H7 (cell line): ENCODE data around the gene CCNDBP1. TPM values are rescaled to one million over a fixed set of nuclear protein-coding genes. Genes with fewer than 3 reads are reported as not detected.
"Not testable (repeated sequence)": the region's sequence is repeated elsewhere in the genome, so short reads cannot be mapped to it uniquely, and the experiment has no call there.

Experiments used
- DNase-seq: peaks from one replicate; pipeline ENCODE4 v3.0.0; 2012
- H3K27me3 ChIP-seq: 2 replicates; pipeline ENCODE4 v1.6.0; 2011; ENCODE audit warnings: mild to moderate bottlenecking, low read length; ENCODE audit not compliant: control insufficient read depth, insufficient read depth
- H3K36me3 ChIP-seq: replicated peaks from 2 replicates; pipeline ENCODE4 v1.5.1; 2011; ENCODE audit warnings: low read length; ENCODE audit not compliant: control insufficient read depth, insufficient read depth
- H3K4me3 ChIP-seq: 2 replicates; pipeline ENCODE4 v1.5.1; 2011; ENCODE audit warnings: low read depth, mild to moderate bottlenecking, control low read depth, low read length, moderate library complexity; ENCODE audit not compliant: insufficient read depth
- total RNA-seq: library from RNA; depleted of rRNA; stranded (reverse); fragments of >200 nt; shearing (Covaris generic); gene quantifications from 2 replicates; pipeline ENCODE4 v1.2.3, GENCODE V29; 2014

Gene CCNDBP1
- total RNA-seq, 1 experiment from 2014 or later, result 51.3 TPM

DNA sequence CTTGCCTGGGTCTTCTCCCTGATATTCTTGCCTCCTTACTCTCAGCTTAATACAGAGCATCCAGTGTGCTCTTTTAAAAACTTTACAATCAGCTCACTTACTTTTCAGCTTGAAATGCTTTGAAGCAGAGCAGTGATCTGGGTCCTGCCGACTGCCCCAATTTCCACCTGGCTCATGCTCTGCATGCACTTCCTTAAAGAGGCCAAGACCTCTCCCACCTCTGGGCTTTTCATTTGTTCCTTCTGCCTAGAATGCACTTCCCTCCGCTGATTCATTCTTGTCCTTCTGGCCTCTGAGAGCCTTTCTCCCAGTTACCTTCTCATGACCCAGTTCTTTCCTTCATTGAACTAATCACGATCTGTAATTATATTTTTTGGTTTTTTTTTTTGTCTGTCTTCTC is 1.9 kb upstream of the CCNDBP1 start:
- DNase-seq, result no peak
- Histone ChIP-seq H3K4me3 (no peak overlapping the region), H3K36me3 (no peaks in the 10 kb centered on the region), H3K27me3 (no peaks in the 10 kb centered on the region)

- DNase-seq, result no peak
- H3K36me3 ChIP-seq, result no peaks in the 10 kb centered on the region
- H3K27me3 ChIP-seq, result no peaks in the 10 kb centered on the region
- no peak overlapping the region for H3K4me3 ChIP-seq
Observed at GRCh38 chr15:43184407-43185124, 637 bp upstream of the CCNDBP1 start.

- H3K36me3 ChIP-seq, result no peaks in the 10 kb centered on the region; the same call in 1 of the 2 replicates
- H3K27me3 ChIP-seq, result no peaks in the 10 kb centered on the region
- DNase-seq, result no peak
- H3K4me3 ChIP-seq, result peak overlapping the region; percentile 84
Observed at GRCh38 chr15:43186003-43186353, 775 bp downstream of the CCNDBP1 start.

DNA sequence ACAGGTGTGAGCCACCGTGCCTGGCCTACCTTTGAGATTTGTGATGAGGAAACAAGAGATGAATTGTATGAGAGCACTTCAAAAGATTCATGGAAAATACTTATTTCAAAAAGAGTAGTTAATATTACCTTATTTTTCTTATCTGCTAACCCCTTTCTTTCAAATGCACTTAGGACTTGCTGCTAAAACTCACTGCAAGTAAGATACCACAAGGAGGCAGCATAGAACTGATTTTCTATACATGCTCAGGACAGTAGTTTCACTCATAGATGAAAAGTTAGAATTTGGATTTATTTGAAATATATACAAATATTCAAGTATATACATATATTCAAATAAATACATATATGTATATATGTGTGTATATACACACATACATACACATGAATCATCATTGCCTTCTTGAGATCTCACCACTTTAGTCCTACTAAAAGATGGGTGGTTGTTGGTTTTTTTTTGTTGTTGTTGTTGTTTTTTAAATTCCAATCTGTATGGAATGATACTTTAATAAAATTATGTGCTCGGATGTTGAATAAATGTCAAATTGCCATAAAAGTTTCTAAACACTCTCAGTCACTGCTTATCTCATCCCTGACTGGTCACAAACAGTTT is 2.4 kb downstream of the CCNDBP1 start:
- H3K36me3 ChIP-seq, result peaks cover 6% of the 10 kb centered on the region
- peak; percentile 38 for DNase-seq
- H3K4me3 ChIP-seq, result no peak overlapping the region
- H3K27me3 ChIP-seq, result no peaks in the 10 kb centered on the region

DNA sequence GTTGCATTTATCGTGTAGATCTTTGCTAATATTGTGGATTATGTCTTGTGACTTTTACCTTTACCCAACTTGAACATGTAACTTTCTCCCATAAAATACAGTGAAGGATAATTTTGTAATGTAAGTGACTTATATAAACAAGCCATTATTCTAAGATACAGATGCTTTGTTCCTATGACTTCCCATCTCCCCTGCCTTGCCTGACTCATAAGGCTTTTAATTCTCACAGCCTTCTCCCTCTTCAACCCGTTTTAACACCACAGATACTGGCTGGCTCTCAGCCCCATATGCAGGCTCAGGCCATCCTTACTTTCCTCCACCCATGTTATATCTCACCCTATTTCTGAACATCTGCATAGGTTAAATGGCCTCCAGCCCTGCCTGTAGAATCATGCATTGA is 4.1 kb downstream of the CCNDBP1 start:
- no peak for DNase-seq
- Histone ChIP-seq H3K4me3 (no peak overlapping the region), H3K27me3 (no peaks in the 10 kb centered on the region), H3K36me3 (peaks cover 6% of the 10 kb centered on the region)

DNA sequence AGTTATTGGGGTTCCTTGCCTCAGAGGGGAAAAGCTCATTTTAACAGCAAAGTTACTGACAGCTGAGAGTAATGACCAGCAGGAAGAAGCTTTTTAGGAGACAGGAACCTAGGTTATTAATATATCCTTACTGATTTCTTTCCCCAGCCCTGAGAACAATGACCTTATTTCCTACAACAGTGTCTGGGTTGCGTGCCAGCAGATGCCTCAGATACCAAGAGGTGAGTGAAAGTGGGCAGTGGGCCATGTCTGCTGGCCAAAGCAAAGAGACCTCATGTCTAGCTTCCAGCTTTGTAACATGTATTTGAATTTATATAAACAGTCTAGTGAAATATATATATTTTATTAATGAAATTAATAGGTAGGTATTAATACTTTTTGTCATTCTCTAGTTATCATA is 5.0 kb downstream of the CCNDBP1 start:
- Histone ChIP-seq H3K4me3 (no peak overlapping the region), H3K27me3 (no peaks in the 10 kb centered on the region), H3K36me3 (peaks cover 6% of the 10 kb centered on the region)
- no peak for DNase-seq

DNA sequence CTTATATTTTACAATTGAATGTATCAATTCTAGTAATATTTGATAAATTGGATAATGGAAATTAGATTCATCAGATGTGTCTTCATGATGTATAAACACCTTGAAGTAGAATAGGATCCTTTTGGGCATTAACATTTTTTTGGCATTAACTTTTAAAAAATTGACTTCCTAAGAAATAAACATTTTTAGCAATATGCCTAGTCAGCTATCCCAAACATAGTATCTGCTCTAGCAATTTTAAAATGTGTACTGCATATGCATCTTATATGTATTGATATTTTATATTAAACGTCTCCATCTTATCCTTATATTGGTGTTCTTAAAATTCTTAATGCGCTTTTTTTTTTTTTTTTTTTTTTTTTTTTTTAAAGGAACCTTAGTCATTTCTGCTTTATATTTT is 8.5 kb downstream of the CCNDBP1 start:
- Histone ChIP-seq H3K36me3 (peaks cover 6% of the 10 kb centered on the region), H3K4me3 (no peak overlapping the region), H3K27me3 (no peaks in the 10 kb centered on the region)
- DNase-seq, result no peak

DNA sequence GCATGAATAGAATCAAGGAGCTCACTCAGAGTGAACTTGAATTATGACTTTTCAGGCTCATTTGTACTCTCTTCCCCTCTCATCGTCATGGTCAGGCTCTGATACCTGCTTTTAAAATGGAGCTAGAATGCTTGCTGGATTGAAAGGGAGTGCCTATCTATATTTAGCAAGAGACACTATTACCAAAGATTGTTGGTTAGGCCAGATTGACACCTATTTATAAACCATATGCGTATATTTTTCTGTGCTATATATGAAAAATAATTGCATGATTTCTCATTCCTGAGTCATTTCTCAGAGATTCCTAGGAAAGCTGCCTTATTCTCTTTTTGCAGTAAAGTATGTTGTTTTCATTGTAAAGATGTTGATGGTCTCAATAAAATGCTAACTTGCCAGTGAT is 9.6 kb downstream of the CCNDBP1 start:
- Histone ChIP-seq H3K27me3 (no peaks in the 10 kb centered on the region), H3K4me3 (no peak overlapping the region), H3K36me3 (peaks cover 6% of the 10 kb centered on the region)
- no peak for DNase-seq

DNA sequence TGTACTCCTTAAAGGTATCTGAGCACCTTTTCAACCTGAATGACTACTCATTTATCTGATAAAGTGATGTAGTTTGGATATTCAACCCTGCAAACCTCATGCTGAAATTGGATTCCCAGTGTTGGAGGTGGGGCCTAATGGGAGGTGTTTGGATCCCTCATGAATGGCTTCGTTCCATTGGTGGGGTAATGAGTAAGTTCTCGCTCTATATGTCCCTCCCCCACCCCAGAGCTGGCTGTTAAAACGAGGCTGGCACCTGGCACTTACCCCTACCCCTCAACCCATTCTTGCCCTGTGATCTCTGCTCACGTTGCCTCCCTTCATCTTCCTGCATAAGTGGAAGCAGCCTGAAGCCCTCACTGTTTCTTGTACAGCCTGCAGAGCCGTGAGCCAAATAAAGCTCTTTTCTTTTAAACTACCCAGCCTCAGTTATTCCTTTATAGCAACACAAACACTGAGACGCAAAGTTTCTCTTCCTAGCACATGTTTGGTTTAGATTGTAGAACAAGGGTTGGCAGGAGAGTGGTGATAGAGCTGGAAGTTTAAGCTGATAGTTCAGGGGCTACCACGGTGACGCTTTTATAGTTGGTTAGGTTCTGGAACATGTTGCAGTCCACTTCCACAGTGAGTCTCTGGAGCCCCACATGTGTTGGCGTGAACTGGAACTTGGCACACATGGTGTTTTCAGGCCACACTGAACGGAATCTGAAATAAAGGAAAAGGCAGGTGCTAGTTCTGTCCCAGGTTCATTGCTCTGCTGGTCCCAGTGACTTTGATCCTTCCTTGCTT is 11.8 kb downstream of the CCNDBP1 start:
- DNase-seq, result no peak
- Histone ChIP-seq H3K27me3 (no peaks in the 10 kb centered on the region), H3K4me3 (no peak overlapping the region), H3K36me3 (peaks cover 2% of the 10 kb centered on the region; the same call in 1 of the 2 replicates)

- DNase-seq, H3K36me3 ChIP-seq, H3K27me3 ChIP-seq, H3K4me3 ChIP-seq: not testable (repeated sequence)
Observed at GRCh38 chr15:43197773-43198172, 12.6 kb downstream of the CCNDBP1 start.

- not testable (repeated sequence) for DNase-seq, H3K36me3 ChIP-seq, H3K27me3 ChIP-seq, H3K4me3 ChIP-seq
Observed at GRCh38 chr15:43198556-43198955, 13.4 kb downstream of the CCNDBP1 start.

GRCh38 chr15:43198992-43199391 is 13.8 kb downstream of the CCNDBP1 start:
- no peak overlapping the region for H3K4me3 ChIP-seq
- H3K27me3 ChIP-seq, result no peaks in the 10 kb centered on the region
- no peak for DNase-seq
- no peaks in the 10 kb centered on the region; the same call in 1 of the 2 replicates for H3K36me3 ChIP-seq

DNA sequence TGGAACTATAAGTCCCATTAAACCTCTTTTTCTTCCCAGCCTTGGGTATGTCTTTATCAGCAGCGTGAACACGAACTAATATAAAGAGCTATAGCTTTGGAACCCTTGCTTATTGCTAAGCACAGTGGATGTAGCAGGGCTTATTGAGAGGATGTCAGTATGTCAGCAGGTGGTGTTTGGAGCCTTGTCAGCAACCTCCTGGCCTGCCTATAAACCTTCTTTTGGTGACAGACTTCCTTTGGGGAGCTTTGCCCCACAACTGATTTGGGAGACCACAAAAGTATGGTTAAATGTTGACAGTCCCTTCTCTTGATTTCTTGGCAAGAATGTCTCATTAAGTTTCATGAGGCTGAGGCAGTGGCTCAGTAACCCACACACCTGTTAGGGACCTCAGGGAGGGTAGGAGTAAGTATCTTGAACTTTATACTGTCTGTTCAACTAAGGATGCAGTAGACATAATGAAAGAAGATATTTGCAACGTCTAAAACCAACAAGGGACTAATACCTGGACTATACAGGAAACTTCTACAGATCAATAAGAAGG is 14.8 kb downstream of the CCNDBP1 start:
- no peaks in the 10 kb centered on the region for H3K27me3 ChIP-seq

GRCh38 chr15:43204016-43204901 is 19.1 kb downstream of the CCNDBP1 start:
- H3K4me3 ChIP-seq, result no peak overlapping the region
- H3K27me3 ChIP-seq, result no peaks in the 10 kb centered on the region
- no peaks in the 10 kb centered on the region for H3K36me3 ChIP-seq
- DNase-seq, result peak; percentile 80

More for the DNA sequence above, 14.8 kb downstream of the CCNDBP1 start:
- Histone ChIP-seq H3K36me3 (no peaks in the 10 kb centered on the region), H3K4me3 (no peak overlapping the region)
- DNase-seq, result no peak
